RWPE1 (cell line): Measurements from ENCODE around the gene ACTA1.

ENCODE experiments used
- CTCF ChIA-PET: fragments of 350-600 bp; sonication (Branson Sonifier 250); formaldehyde crosslinking; extraction: SDS; loops from one replicate; lab custom pipeline; 2021; lab: Yijun Ruan, JAX
- POLR2A ChIA-PET: fragments of 400-600 bp; formaldehyde crosslinking; extraction: SDS; loops from one replicate; lab custom pipeline; 2020; ENCODE audit warnings: antibody characterized with exemption; ENCODE audit not compliant: low non-redundant PET; lab: Yijun Ruan, JAX
- DNase-seq: peaks from one replicate; pipeline ENCODE4 v3.0.0; 2012; ENCODE audit warnings: low spot score
- H3K27ac ChIP-seq: fragments of 450-650 bp; 2 replicates; pipeline ENCODE4 v1.5.1; 2017
- CTCF ChIP-seq: fragments of 450-650 bp; conservative IDR thresholded peaks from 2 replicates; pipeline ENCODE4 v1.5.1; 2017; ENCODE audit warnings: low read depth, mild to moderate bottlenecking

ACTA1 gene

GRCh38 chr1:229392936-229393335 lies 41.0 kb downstream of the ACTA1 start:
- DNase-seq: no peak
- ChIA-PET POLR2A (no interaction called here), CTCF (no interaction called here)
- no peak for TF ChIP-seq CTCF
- no peak overlapping the region for H3K27ac ChIP-seq

- no peak for DNase-seq
- ChIA-PET POLR2A (no interaction called here), CTCF (no interaction called here)
- no peak for TF ChIP-seq CTCF
- no peak overlapping the region for H3K27ac ChIP-seq
These were observed 43.8 kb downstream of the ACTA1 start for GRCh38 chr1:229390130-229390529.

GRCh38 chr1:229388897-229389580 lies 44.9 kb downstream of the ACTA1 start:
- H3K27ac ChIP-seq: no peak overlapping the region
- CTCF ChIA-PET: no interaction called here
- DNase-seq: no peak
- TF ChIP-seq CTCF: no peak
- POLR2A ChIA-PET: no interaction called here

- DNase-seq: no peak
- no peak overlapping the region for H3K27ac ChIP-seq
- POLR2A ChIA-PET: interaction anchor here (0.6 kb wide), 1 partner anchor 44 kb away, joined by 3 read pairs; no protein-coding TSS in a partner anchor
- CTCF ChIA-PET: no interaction called here
- TF ChIP-seq CTCF: no peak
These were observed 47.9 kb downstream of the ACTA1 start for GRCh38 chr1:229385853-229386456.

- DNase-seq: no peak
- ChIA-PET CTCF (interaction anchor here (0.5 kb wide), 1 partner anchor 104 kb away, joined by 3 read pairs; no protein-coding TSS in a partner anchor), POLR2A (no interaction called here)
- no peak overlapping the region for H3K27ac ChIP-seq
- no peak for TF ChIP-seq CTCF
These were observed 49.1 kb downstream of the ACTA1 start for GRCh38 chr1:229384822-229385221.

- no peak for DNase-seq
- ChIA-PET POLR2A (no interaction called here), CTCF (no interaction called here)
- no peak for TF ChIP-seq CTCF
- no peak overlapping the region for H3K27ac ChIP-seq
These were observed 49.9 kb downstream of the ACTA1 start for GRCh38 chr1:229383961-229384360.
